Ammon's horn (tissue), 1 donor: ENCODE results near the gene UBE2E1.
A peak's percentile ranks its signal among the peaks of the same experiment; 100 is the strongest.
"Not testable (repeated sequence)": the region's sequence is repeated elsewhere in the genome, so short reads cannot be mapped to it uniquely, and the experiment has no call there.

Source experiments
- DNase-seq: peaks from one replicate; pipeline ENCODE4 v3.0.0-alpha.2; 2016; ENCODE audit warnings: low spot score

Gene UBE2E1

GRCh38 chr3:23916886-23917678 is 111.3 kb downstream of the UBE2E1 start, which contains the start of the genes NKIRAS1 and RPL15:
Gene NKIRAS1, minus strand, starts transcription at chr3:23916990. Its CDS starts 6,086 bp downstream, at chr3:23910904.
Gene RPL15, plus strand, starts transcription at chr3:23917132. Its CDS starts 728 bp downstream, at chr3:23917860.
- DNase-seq: peak; percentile 98

DNA sequence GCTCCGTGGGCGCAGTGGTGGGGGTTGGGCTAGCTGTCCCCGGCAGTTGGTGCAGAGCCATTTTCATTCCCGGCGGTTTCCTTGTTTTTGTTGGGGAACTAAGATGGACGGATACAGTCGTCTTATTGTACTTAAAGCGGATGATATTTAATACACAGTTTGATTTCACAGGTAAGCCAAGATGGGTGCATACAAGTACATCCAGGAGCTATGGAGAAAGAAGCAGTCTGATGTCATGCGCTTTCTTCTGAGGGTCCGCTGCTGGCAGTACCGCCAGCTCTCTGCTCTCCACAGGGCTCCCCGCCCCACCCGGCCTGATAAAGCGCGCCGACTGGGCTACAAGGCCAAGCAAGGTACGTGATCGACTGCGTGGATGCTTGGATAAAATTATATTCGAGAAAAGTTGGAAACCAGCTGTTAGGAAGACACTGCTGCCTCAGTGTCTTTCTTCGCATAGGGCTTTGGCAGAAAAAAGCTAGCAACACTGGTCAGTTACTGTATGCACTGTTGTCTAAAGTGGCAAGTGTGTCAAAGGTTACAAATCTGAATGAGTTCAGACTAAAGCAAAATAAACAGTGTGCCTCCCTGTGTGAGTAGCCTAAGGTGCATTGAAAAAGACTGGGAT is 112.0 kb downstream of the UBE2E1 start:
- DNase-seq: not testable (repeated sequence)

DNA sequence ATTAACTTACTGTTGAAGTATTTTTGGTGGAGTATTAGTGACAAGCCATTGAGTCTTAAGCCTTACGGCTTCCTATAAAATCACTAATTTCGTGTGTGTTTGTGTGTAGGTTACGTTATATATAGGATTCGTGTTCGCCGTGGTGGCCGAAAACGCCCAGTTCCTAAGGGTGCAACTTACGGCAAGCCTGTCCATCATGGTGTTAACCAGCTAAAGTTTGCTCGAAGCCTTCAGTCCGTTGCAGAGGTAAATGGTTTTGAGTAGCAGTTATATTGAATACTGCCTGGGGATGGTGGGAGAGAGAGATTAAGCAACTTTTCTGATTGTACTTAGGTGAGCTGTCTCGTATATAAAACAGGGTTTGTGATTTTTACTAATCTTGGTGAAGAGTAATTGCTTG is 112.6 kb downstream of the UBE2E1 start:
- not testable (repeated sequence) for DNase-seq

DNA sequence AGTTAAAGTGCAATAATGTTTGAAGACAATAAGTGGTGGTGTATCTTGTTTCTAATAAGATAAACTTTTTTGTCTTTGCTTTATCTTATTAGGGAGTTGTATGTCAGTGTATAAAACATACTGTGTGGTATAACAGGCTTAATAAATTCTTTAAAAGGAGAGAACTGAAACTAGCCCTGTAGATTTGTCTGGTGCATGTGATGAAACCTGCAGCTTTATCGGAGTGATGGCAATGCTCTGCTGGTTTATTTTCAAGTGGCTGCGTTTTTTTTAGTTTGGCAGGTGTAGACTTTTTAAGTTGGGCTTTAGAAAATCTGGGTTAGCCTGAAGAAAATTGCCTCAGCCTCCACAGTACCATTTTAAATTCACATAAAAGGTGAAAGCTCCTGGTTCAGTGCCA is 113.9 kb downstream of the UBE2E1 start:
- DNase-seq: no peak

- DNase-seq: no peak
These were observed 114.4 kb downstream of the UBE2E1 start for GRCh38 chr3:23920151-23920655.

DNA sequence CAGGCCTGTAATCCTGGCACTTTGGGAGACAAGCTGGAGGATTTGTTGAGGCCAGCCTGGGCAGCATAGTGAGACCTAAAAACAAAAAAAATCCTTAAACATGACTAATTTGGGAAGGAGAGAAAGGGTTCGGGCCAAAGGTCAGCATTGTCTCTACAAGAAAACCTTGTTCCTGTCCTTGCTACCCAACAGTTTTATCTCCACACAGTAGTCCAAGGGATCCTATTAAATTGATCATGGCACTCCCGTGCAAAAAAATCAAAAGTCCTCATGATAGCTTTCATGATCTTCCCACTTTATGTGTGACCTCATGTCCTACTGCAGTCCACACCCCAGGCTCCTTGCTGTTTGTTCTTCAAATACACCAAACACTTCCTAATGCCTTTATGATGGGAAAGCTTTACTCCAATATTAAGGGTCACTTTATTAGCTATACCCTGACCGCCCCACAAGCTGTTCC is 115.3 kb downstream of the UBE2E1 start:
- DNase-seq: no peak

- DNase-seq: no peak
These were observed 118.0 kb downstream of the UBE2E1 start for GRCh38 chr3:23923786-23924185.

GRCh38 chr3:23926246-23926645 is 120.5 kb downstream of the UBE2E1 start:
- DNase-seq: no peak

- DNase-seq: peak; percentile 62
These were observed 121.0 kb downstream of the UBE2E1 start for GRCh38 chr3:23926736-23927135.

DNA sequence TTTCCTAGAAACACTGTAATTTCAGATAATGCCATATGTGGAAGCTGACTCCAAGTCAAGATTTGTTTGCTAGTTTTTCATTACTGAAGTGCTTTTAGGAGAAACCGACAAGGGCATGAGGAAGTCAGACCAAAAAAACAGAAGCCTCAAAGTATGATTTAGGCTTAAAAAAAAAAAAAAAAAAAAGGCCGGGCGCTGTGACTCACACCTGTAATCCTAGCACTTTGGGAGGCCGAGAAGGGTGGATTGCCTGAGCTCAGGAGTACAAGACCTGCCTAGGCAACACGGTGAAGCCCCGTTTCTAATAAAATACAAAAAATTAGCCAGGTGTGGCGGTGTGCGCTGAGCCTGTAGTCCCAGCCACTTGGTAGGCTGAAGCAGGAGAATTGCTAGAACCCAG is 122.8 kb downstream of the UBE2E1 start:
- no peak for DNase-seq

DNA sequence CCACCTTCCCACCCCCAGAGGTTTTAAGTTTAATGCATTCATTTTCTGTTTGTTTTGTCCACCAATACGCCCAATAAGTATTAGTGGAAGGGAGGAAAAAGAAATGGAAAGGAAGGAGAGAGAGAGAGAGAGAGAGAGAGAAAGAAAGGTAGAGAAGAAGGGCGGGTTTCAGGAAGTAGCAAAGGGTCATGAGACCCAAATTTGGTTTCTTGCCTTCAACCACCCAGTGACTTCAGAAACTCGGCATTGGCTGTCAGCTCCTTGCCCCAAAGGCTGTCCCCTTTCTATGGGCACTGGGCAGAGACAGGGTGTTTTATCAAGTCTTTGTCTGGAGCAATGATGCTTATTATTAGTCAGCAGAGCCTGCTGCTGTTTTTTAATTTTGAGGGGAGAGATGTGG is 125.8 kb downstream of the UBE2E1 start:
- DNase-seq: no peak

DNA sequence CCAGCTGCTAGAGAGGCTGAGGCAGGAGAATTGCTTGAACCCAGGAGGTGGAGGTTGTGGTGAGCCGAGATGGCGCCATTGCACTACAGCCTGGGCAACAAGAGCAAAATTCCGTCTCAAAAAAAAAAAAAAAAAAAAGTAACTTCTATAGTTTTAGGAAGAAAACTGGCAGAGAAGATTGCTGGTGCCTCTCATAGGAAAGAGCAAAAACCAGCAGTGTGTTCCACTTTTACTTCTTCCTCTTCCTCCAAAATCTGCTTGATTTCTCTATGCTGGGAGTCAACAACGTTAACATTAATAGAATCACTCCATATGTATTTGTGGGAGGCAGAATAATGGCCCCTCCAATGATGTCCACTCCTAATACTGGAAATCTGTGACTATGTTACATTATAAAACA is 126.8 kb downstream of the UBE2E1 start:
- no peak for DNase-seq

GRCh38 chr3:23934253-23934652 is 128.5 kb downstream of the UBE2E1 start:
- DNase-seq: no peak

GRCh38 chr3:23937296-23937695 is 131.5 kb downstream of the UBE2E1 start:
- DNase-seq: no peak

- DNase-seq: no peak
These were observed 132.9 kb downstream of the UBE2E1 start for GRCh38 chr3:23938688-23939087.

- DNase-seq: no peak
These were observed 135.0 kb downstream of the UBE2E1 start for GRCh38 chr3:23940775-23941174.
